ENCODE measurements around the gene SH3GL1.

- no peak for TF ChIP-seq EZH2phosphoT487 (IDR thresholded peaks at IDR 0.05; ENCODE audit: borderline replicate concordance, low read depth, low read length)
- TF ChIP-seq, protein P1, sequence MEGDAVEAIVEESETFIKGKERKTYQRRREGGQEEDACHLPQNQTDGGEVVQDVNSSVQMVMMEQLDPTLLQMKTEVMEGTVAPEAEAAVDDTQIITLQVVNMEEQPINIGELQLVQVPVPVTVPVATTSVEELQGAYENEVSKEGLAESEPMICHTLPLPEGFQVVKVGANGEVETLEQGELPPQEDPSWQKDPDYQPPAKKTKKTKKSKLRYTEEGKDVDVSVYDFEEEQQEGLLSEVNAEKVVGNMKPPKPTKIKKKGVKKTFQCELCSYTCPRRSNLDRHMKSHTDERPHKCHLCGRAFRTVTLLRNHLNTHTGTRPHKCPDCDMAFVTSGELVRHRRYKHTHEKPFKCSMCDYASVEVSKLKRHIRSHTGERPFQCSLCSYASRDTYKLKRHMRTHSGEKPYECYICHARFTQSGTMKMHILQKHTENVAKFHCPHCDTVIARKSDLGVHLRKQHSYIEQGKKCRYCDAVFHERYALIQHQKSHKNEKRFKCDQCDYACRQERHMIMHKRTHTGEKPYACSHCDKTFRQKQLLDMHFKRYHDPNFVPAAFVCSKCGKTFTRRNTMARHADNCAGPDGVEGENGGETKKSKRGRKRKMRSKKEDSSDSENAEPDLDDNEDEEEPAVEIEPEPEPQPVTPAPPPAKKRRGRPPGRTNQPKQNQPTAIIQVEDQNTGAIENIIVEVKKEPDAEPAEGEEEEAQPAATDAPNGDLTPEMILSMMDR (conservative IDR thresholded peaks at IDR 0.05; ENCODE audit: low read length) = no peak
These were observed 29.4 kb upstream of the SH3GL1 start for GRCh38 chr19:4429771-4430171.

All from OCI-LY7 (cell line).